D721Med (cell line): ENCODE measurements around the gene ENOPH1.

Experiments
- DNase-seq: peaks from one replicate; pipeline ENCODE4 v3.0.0; 2011; ENCODE audit warnings: low spot score; ENCODE audit not compliant: insufficient read length
- FAIRE-seq: peaks from 2 replicates; lab custom pipeline; 2011; peaks lifted over from hg19 to GRCh38; lab: Jason Lieb, UNC
- TF ChIP-seq, protein P1 (sequence below): IDR thresholded peaks from 2 replicates; pipeline ENCODE4 v1.5.1; 2012; ENCODE audit warnings: mild to moderate bottlenecking, control low read depth; ENCODE audit not compliant: insufficient read depth; ENCODE audit errors: missing control alignments

ENOPH1 gene

DNA sequence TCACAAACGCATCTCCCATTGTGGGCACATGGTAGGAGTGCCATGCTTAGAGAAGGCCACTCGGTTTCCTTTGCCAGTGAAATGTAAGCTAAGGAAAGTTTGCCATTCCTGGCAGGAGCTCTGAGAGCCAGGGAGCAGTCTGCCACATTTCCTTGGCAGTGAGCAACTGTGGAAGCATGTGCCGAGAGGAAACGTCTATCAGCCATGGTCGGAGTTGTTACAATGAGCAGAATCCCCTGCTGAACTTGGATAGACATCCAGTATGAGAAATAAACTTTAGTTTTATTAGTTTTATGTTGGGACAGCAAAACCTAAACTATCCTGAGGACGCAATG is 51.1 kb downstream of the ENOPH1 start:
- FAIRE-seq (no peak), DNase-seq (no peak)
- TF ChIP-seq, protein P1, sequence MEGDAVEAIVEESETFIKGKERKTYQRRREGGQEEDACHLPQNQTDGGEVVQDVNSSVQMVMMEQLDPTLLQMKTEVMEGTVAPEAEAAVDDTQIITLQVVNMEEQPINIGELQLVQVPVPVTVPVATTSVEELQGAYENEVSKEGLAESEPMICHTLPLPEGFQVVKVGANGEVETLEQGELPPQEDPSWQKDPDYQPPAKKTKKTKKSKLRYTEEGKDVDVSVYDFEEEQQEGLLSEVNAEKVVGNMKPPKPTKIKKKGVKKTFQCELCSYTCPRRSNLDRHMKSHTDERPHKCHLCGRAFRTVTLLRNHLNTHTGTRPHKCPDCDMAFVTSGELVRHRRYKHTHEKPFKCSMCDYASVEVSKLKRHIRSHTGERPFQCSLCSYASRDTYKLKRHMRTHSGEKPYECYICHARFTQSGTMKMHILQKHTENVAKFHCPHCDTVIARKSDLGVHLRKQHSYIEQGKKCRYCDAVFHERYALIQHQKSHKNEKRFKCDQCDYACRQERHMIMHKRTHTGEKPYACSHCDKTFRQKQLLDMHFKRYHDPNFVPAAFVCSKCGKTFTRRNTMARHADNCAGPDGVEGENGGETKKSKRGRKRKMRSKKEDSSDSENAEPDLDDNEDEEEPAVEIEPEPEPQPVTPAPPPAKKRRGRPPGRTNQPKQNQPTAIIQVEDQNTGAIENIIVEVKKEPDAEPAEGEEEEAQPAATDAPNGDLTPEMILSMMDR, result no peak

DNA sequence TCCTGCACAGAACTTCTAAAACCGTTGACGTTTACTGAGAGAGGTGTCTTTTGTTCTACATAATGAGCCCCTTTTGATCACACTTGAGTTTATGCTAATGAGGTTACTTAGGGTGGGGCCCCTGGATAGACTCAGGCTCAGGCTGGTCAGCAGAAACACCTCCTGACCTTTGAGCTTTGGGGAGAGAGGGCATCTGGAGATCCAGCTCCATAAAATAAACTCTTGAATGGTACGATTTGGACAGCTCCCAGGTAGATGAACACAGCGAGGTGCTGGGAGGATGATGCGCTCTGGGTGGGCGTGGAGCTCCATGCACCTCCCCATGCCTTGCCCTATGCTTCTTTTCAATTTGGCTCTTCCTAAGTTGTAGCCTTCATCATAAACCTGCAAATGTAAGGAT is 52.0 kb downstream of the ENOPH1 start:
- FAIRE-seq (no peak), DNase-seq (no peak)
- TF ChIP-seq, protein P1, result no peak

DNA sequence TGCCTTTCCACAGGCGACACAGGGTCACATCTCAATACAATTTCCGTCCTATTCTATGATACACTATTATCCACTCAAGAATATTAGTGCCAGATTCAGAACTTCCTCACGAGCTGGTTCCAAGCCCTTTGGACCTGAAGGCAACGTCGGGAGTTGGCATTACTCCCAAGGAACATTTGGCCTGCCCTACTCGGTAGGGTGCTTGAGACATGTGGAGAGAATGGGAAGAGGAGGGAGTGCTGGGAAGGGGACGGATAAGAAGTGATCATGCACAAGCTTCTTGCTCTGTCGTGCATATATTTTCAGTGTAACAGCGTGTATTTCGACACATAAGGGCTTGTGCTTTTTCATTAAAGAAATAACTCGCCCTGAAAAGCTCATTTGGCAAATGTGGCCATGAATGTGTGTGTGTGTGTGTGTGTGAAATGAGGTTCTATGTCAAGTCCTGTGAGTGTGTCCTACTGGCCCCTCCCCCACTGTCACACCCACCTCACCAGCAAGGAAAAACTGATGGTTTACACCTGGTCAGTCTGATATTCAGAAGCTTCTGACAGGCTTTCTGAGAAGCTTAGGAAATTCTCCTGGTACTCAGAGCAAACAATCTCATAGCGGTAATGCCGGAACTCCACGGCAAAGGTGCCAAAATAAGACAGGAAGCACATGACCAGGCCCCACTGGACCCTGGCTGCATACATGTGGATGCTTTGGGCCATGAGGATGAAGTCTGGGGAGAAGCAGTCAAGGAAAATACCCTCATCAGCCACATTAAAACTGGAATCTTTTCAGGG is 54.8 kb downstream of the ENOPH1 start:
- TF ChIP-seq, protein P1, result no peak
- DNase-seq (no peak), FAIRE-seq (no peak)

DNA sequence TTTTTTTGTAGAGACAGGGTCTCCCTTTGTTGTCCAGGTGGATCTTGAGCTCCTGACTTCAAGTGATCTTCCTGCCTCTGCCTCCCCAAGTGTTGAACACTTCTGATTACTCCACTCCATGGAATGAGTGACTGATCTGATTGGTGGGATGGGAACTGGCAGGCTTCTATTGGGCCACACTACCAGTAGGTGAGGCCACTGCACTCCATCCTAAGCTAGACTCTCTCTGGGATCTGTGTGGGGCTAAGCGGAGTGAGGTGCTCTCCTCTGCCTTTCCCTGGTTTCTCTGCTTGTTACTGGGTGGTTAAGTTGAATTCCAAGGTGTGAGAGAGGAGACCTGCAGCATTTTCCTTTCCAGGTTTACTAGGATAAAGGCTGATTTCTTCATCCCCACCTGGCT is 58.7 kb downstream of the ENOPH1 start:
- TF ChIP-seq, protein P1, result no peak
- DNase-seq (no peak), FAIRE-seq (no peak)

DNA sequence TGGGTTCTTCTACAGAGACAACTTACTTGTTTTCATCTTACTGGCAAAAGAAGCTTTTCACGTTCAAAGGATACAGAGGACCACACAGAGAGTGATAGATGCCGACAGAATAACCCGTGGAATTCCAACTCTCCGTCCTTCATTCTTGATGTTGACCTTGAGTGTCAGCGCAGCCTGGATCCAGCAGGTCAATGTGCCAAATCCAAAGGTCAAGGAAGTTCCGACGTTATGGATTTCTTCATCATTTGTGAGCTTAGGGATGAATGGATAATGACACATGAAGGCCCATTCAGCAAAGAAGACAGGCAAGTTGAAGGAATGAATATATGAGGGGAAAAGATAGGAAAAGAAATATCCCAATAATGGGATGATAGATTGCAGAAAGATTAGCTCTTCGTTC is 59.6 kb downstream of the ENOPH1 start:
- TF ChIP-seq, protein P1, result no peak
- no peak for FAIRE-seq
- DNase-seq, result no peak

DNA sequence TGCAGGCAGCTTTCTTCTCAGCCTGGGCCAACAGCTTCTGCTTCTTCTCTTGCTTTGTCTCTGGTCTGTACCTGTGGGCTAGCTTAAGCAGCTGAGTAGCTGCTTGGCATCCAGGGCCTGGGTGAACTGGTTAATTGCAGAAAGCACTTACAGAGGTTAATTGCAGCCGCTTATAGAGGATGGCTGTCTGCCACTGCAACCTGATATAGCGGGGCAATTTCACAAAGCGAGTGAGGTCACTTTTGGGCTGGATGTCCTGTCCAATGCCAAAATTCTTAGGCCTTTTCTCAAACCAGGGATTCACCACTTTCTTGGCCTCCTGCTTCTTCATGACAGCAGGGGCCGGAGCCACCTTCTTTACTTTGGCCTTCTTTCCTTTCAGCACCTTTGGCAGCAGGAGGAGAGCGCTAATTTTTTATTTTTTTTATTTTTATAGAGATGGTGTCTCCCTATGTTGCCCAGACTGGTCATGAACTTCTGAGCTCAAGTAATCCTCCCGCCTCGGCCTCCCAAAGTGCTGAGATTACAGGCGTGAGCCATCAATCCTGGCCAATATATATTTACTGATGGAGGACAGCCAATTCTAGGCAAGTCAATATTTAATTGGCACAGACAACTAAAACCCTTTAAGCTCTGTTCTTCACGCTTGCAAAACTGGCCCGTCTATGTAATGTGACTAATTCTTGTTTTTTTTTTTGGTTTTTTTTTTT is 61.0 kb downstream of the ENOPH1 start:
- DNase-seq, result no peak
- FAIRE-seq, result no peak
- TF ChIP-seq, protein P1, result no peak

DNA sequence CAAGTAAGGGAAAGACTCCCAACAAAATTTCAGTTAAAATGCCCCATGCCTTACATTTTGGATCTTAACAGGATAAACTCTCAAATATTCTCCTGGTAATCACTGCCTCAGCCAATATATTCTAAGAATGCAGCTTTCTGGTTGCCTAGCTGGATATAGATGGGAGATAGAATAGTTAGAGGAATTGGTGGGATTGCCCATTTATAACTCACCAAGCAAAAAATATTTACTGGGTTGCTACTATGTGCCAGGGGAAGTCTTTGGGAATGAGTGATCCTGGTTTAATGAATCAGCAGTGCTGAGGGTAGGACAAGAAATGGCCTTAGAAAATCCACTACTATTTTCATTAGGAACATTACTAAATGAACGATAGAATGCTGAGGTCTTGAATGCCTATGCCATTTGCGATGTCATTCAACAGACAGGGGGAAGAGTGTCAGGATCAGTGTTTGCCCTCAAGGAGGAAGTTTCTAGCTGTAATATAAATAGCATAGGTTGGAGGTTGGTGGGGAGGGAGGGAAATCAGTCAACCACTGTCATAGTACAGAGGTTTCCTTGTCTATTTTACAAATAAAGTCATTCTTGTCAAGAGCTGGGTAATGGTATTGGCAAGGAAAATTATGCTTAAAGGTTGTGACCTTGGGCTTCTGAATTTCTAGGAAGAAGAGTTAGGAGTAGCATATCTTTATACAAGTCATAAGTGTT is 63.5 kb downstream of the ENOPH1 start:
- TF ChIP-seq, protein P1, result no peak
- no peak for DNase-seq
- FAIRE-seq, result no peak
